ENCODE measurements around the gene RNF214.

The RNF214 gene

DNA sequence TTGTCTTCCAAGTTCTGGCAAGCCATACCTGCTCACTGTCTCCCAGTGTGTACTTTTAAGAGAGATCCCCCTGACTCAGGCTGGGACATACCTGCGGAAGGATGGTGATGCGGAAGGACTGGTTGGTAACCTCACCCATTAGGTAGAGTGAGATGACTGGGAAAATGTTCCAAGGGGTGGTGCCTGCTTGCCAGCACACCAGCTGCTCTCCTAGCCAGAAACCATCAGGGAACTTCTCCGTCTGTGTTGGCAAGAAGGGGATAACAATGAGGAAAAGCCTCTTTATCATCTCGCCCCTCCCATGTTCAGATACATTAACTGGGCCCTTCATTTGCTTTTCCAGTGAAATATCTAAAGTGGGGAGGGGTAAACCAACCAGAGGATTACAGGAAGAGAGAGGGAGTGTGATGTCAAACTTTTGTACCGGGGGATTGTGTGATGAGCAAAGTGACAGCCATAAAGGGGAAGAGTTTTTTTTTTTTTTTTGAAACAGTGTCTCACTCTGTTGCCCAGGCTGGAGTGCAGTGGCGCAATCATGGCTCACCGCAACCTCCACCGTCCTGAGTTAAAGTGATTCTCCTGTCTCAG lies 58.4 kb downstream of the RNF214 start, which contains the start of gene BACE1-AS:
BACE1-AS (plus strand) TSS at position 538 of the 588 bp plus-strand sequence.
- Histone ChIP-seq H3K27ac (no peak within 1 kb of the TSS), H3K4me3 (no peak within 1 kb of the TSS)
- no peak for DNase-seq (ENCODE audit: low spot score)
- no peak for TF ChIP-seq CTCF (IDR thresholded peaks at IDR 0.05)

- no peak for TF ChIP-seq CTCF (IDR thresholded peaks at IDR 0.05)
- H3K27ac ChIP-seq, result no peak overlapping the region
- no peak overlapping the region for H3K4me3 ChIP-seq
- no peak for DNase-seq (ENCODE audit: low spot score)
Measured at GRCh38 chr11:117292616-117293015, 60.1 kb downstream of the RNF214 start.

- Histone ChIP-seq H3K27ac (no peak overlapping the region), H3K4me3 (no peak overlapping the region)
- no peak for DNase-seq (ENCODE audit: low spot score)
- TF ChIP-seq CTCF (IDR thresholded peaks at IDR 0.05), result no peak
Measured at GRCh38 chr11:117295438-117296137, 63.1 kb downstream of the RNF214 start.

GRCh38 chr11:117296881-117297280 lies 64.4 kb downstream of the RNF214 start:
- no peak overlapping the region for H3K27ac ChIP-seq
- H3K4me3 ChIP-seq, result no peak overlapping the region
- DNase-seq (ENCODE audit: low spot score), result no peak
- TF ChIP-seq CTCF (IDR thresholded peaks at IDR 0.05), result no peak

GRCh38 chr11:117298195-117298594 lies 65.7 kb downstream of the RNF214 start:
- no peak for DNase-seq (ENCODE audit: low spot score)
- no peak for TF ChIP-seq CTCF (IDR thresholded peaks at IDR 0.05)
- Histone ChIP-seq H3K27ac (no peak overlapping the region), H3K4me3 (no peak overlapping the region)

DNA sequence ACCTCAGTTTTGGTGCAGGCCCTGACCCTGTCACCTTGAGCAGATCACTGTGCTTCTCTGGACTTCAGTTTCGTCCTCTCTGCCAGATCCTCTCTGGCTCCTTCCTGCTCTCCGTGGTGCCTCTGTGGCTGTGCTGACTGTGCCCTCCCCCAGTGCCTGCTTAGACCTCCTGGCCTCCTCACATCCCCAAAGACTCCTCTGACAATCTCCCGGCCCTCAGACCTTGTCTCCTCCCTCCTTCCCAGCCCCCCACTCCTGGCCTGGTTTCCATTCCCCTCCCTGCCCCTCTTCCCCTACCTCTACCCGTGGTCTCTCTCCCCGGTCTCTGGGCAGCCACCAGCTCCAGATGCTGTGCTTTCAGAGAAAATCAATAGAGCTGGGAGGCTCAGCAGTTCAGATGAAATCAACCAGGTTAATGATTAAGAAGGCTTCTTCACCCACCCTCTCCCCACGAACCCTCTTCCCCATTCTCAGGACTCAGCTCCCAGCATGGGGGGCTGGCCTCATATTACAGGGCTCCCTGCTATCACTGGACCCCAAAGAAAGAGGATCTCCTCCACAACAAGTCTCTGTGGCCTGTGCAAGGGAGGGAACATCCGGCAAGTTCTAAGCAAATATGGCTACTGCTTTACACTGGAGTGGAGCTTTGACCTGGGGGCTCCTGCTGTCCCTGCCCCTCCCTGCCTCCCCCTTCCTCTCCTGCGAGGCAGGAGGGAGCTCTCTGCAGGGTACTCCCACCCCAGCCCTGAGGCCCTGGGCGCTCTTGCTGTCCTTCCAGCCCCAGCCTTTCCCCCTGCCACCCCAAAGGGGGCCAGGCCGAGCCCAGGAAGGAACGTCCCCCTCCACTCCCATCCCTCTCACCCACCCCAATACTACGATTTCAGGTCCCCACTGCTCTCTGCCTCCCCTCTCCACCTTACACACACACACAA lies 67.1 kb downstream of the RNF214 start:
- TF ChIP-seq CTCF (IDR thresholded peaks at IDR 0.05), result no peak
- no peak for DNase-seq (ENCODE audit: low spot score)
- Histone ChIP-seq H3K4me3 (peak overlapping the region; percentile 63), H3K27ac (no peak overlapping the region)
